ENCODE data around the gene HIVEP1. TPM values are rescaled to one million over a fixed set of nuclear protein-coding genes. Genes with fewer than 3 reads are reported as not detected.
"Not testable (repeated sequence)": the region's sequence is repeated elsewhere in the genome, so short reads cannot be mapped to it uniquely, and the experiment has no call there.

HIVEP1 gene
- total RNA-seq, 2 experiments from 2014 or later: 29.1 to 30.1 TPM

DNA sequence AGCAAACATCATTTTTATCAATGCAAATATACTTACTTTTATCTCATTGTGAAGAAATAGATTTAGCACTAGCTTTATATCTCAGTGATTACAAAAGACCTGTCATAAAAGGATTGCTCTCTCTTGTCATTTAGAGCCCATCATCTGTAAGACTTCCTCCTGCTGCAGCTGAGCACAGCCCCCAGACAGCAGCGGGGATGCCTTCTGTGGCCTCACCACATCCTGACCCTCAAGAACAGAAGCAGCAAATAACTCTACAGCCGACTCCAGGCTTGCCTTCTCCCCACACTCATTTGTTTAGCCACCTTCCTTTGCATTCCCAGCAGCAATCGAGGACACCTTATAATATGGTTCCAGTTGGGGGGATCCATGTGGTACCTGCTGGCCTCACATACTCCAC is 151.0 kb downstream of the HIVEP1 start:
- H3K4me1 Mint-ChIP-seq: peaks cover 28% of the 10 kb centered on the region
- H3K27ac Mint-ChIP-seq: peak overlapping the region; percentile 89
- DNase-seq: peak; percentile 69
- no peaks in the 10 kb centered on the region for H3K9me3 Mint-ChIP-seq
- peak; percentile 100 for ATAC-seq (ENCODE audit: low read depth)
- no peaks in the 10 kb centered on the region for H3K27me3 Mint-ChIP-seq
- H3K4me3 Mint-ChIP-seq: peak overlapping the region; percentile 74
- POLR2A ChIA-PET: interaction anchor here (1.3 kb wide), 1 partner anchor 9 kb away, joined by 4 read pairs; no protein-coding TSS in a partner anchor
- H3K36me3 Mint-ChIP-seq: peaks cover 36% of the 10 kb centered on the region

DNA sequence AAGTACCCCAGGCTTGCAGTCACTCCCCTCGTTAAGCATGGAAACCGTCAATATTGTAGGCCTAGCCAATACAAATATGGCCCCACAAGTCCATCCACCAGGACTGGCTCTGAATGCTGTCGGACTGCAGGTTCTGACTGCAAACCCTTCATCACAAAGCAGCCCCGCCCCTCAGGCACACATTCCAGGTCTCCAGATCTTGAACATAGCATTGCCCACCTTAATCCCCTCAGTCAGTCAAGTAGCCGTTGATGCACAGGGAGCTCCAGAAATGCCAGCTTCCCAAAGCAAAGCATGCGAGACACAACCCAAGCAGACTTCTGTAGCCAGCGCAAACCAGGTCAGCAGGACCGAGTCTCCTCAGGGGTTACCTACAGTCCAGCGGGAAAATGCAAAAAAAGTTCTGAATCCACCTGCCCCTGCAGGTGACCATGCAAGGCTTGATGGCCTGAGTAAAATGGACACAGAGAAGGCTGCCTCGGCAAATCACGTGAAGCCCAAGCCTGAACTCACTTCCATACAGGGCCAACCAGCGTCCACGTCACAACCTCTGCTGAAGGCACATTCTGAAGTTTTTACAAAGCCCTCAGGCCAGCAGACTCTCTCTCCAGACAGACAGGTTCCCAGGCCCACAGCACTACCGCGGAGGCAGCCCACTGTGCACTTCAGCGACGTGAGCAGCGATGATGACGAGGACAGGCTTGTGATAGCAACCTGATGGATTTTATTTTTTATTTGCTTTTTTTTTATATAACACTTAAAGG is 151.8 kb downstream of the HIVEP1 start:
- Mint-ChIP-seq H3K36me3 (peaks cover 33% of the 10 kb centered on the region), H3K4me3 (peak overlapping the region; percentile 74), H3K27me3 (no peaks in the 10 kb centered on the region), H3K4me1 (peaks cover 26% of the 10 kb centered on the region), H3K27ac (peak overlapping the region; percentile 89), H3K9me3 (no peaks in the 10 kb centered on the region)
- POLR2A ChIA-PET: no interaction called here
- DNase-seq (no peak), ATAC-seq (ENCODE audit: low read depth) (no peak)

DNA sequence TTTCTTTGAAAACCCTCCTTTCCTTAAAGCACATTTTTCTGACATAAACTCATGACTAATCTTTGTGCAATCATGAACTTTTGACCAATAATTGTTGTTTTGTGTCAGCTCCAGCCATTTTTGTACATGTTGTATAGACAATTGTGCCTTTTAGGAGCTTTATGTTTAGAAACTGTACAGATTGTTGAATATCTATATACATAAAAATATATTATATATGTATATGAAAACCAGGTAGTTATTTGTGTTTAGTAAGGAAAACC is 152.3 kb downstream of the HIVEP1 start:
- POLR2A ChIA-PET: no interaction called here
- ATAC-seq (ENCODE audit: low read depth): no peak
- Mint-ChIP-seq H3K4me3 (no peak overlapping the region), H3K4me1 (peaks cover 28% of the 10 kb centered on the region), H3K27me3 (no peaks in the 10 kb centered on the region), H3K36me3 (peaks cover 33% of the 10 kb centered on the region), H3K9me3 (no peaks in the 10 kb centered on the region), H3K27ac (no peak overlapping the region)
- DNase-seq: no peak

DNA sequence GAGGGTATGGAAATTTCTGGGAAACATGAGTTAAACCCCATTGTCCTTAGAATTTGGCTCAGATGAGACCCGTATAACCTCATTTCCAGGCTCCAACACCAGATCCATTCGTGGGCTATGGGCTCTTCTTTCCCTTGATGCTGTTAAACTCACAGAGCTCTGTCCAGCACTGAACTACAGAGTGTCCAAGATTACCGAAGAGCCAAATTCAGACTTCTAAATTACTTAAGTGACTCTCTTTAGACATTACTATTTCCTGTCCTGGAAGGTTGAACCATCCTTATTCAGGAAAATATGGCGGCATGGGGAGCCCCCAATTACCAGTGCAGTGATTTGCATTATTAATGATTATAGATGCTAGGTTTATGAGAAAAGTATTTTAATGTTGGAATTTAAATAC is 153.2 kb downstream of the HIVEP1 start:
- H3K9me3 Mint-ChIP-seq: no peaks in the 10 kb centered on the region
- no peak for DNase-seq
- no peak for ATAC-seq (ENCODE audit: low read depth)
- POLR2A ChIA-PET: no interaction called here
- peaks cover 27% of the 10 kb centered on the region for H3K4me1 Mint-ChIP-seq
- no peak overlapping the region for H3K27ac Mint-ChIP-seq
- no peaks in the 10 kb centered on the region for H3K27me3 Mint-ChIP-seq
- H3K36me3 Mint-ChIP-seq: peaks cover 29% of the 10 kb centered on the region
- H3K4me3 Mint-ChIP-seq: no peak overlapping the region

DNA sequence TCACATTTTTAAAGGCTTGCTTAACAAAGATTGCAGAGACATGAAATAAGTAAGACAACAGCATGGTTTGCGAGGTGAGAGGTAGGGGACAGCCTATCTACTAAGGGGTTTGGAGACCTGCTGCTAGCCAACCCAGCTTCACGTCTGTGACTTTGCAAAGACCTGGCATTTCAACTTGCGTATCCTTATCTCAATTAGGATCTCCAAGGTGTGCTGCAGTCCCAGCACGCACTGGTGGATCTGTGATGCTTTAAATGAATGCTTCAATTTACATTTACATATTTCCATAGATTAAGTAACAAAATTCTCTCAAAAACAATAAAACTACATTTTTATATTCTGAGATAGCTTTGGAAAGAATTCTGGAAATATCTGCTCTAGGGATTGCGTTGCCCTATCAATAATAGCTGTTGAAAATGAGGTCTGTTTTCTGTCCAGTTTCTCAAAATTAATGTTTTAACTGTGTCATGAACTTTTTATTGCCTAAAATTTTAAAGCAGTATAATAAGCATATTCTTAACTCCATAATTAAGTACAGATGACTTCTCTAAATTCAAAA is 153.7 kb downstream of the HIVEP1 start:
- H3K27ac Mint-ChIP-seq: no peak overlapping the region
- H3K4me1 Mint-ChIP-seq: peaks cover 26% of the 10 kb centered on the region
- ATAC-seq (ENCODE audit: low read depth): no peak
- H3K4me3 Mint-ChIP-seq: no peak overlapping the region
- peaks cover 28% of the 10 kb centered on the region for H3K36me3 Mint-ChIP-seq
- no peaks in the 10 kb centered on the region for H3K27me3 Mint-ChIP-seq
- no peaks in the 10 kb centered on the region for H3K9me3 Mint-ChIP-seq
- DNase-seq: no peak
- POLR2A ChIA-PET: no interaction called here

DNA sequence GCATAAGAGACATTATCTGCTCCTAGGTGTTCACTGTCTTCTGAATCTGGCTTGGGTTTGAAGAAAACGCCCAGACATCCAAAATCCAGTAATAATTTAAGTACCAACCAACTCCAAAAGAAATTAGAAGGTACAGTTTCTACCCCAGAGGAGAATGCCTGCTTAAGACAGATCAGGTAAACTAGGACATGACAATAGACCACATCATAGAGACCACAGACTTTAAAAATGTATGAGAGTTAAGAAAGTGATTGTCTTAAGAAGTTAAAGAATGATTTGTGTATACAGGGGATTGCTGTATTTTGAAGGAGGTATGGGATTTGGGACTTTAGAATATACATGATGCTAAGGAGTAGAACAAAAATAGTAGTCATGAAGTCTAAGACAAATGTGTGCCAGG is 157.3 kb downstream of the HIVEP1 start:
- DNase-seq (no peak), ATAC-seq (ENCODE audit: low read depth) (no peak)
- Mint-ChIP-seq H3K27me3 (no peaks in the 10 kb centered on the region), H3K9me3 (no peaks in the 10 kb centered on the region), H3K4me3 (no peak overlapping the region), H3K36me3 (peaks cover 3% of the 10 kb centered on the region), H3K4me1 (peaks cover 3% of the 10 kb centered on the region), H3K27ac (no peak overlapping the region)
- POLR2A ChIA-PET: no interaction called here

DNA sequence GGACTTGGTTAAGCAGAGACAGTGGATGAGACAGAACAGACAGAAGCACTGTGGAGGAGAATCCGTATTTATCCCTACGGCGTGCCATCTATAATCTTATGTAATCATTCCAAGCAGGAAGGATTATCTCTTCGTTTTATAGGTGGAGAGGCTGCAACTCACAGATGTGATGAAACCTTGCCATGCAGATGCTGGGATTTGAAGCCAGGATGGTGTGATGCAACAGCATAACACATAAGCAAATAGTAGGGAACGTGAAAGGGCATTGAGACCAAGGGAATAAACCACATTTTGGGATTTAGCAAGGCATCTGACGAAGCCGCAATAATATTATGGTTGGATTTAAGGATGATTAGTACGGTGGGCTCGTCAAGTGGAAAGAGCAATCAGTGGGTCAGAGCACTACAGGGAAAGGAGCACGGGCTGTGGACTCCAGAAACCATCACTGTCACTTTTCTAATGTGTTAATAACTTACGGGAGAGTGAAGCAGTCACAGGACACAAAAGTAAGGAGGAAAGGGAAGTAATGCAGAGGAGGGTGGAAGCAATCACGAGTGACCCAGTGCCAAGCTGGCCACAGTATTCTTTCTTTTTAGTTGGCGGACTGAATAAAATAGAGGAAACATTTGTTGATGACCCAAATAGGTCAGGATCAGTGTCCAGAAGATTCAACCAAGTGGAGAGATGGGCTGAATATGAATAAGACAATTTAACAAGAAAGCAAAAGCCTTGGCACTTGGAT is 158.4 kb downstream of the HIVEP1 start:
- ATAC-seq (ENCODE audit: low read depth) (no peak), DNase-seq (no peak)
- POLR2A ChIA-PET: no interaction called here
- no peaks in the 10 kb centered on the region for H3K9me3 Mint-ChIP-seq
- peaks cover 3% of the 10 kb centered on the region for H3K4me1 Mint-ChIP-seq
- no peaks in the 10 kb centered on the region for H3K36me3 Mint-ChIP-seq
- H3K27ac Mint-ChIP-seq: no peak overlapping the region
- no peaks in the 10 kb centered on the region for H3K27me3 Mint-ChIP-seq
- H3K4me3 Mint-ChIP-seq: no peak overlapping the region

DNA sequence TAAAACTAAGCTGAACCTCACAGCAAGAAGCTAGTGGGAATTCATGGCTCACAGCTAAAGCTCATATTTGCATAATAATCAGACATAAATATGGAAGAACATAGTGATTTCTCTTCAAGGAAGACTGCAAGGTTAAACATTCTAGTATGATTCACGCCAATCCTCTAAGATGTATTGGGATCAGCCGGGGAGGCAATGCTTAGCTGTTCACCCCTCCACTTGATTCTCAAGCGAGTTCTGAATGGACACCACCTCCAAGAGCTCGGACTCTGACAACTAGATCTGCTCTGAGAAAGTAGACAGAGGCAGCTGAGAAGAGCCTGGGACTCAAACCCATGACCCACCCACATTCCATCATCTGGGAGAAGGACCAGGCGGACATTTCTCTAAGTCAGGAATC is 159.6 kb downstream of the HIVEP1 start:
- Mint-ChIP-seq H3K36me3 (no peaks in the 10 kb centered on the region), H3K4me1 (peaks cover 3% of the 10 kb centered on the region), H3K4me3 (no peak overlapping the region), H3K27me3 (no peaks in the 10 kb centered on the region), H3K27ac (no peak overlapping the region), H3K9me3 (peaks cover 1% of the 10 kb centered on the region)
- no peak for DNase-seq
- ATAC-seq (ENCODE audit: low read depth): no peak
- POLR2A ChIA-PET: interaction anchor here (1.9 kb wide), 1 partner anchor 9 kb away, joined by 4 read pairs; no protein-coding TSS in a partner anchor

DNA sequence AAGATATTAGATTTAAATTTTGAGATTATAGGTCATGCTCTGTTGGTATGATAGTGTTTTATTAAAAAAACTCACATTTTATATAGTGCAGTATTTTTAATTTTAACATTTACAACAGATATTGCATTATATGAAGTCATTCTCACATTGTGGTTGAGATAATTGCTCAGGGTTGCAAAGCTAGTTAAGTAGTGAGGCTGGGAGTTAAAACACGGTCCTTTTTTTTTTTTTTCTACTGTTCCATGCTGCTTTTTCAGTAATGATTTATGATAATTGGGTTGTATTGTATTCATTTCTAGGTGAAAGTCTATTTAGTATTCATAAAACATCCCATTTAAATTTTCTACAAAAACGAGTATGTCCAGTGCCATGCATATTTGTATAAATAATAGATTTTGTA is 160.5 kb downstream of the HIVEP1 start:
- POLR2A ChIA-PET: interaction anchor here (1.9 kb wide), 1 partner anchor 10 kb away, joined by 4 read pairs; no protein-coding TSS in a partner anchor
- DNase-seq: no peak
- Mint-ChIP-seq H3K27ac (no peak overlapping the region), H3K27me3 (peaks cover 2% of the 10 kb centered on the region), H3K4me3 (no peak overlapping the region), H3K36me3 (no peaks in the 10 kb centered on the region), H3K4me1 (peaks cover 3% of the 10 kb centered on the region), H3K9me3 (peaks cover 2% of the 10 kb centered on the region)
- no peak for ATAC-seq (ENCODE audit: low read depth)

DNA sequence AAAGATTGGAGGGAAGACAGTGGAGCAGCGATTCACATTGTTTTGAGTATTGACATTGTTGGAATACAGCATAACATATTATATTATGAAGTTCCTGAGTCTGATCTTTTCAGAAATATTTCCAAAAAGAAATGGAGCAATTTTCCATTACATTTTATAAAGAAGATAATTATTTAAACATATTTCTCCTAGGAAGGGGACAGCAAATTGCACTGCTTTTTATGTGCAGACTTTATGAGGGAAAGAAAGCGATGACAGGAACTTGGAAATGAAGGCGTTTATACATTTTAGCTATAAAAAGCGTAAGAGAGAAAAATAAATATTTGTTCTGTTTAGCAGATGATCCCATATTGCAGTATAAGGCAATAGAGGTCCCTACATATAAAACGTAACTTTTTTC is 161.1 kb downstream of the HIVEP1 start:
- H3K36me3 Mint-ChIP-seq: no peaks in the 10 kb centered on the region
- peaks cover 2% of the 10 kb centered on the region for H3K27me3 Mint-ChIP-seq
- H3K9me3 Mint-ChIP-seq: peaks cover 2% of the 10 kb centered on the region
- H3K4me1 Mint-ChIP-seq: peaks cover 3% of the 10 kb centered on the region
- POLR2A ChIA-PET: interaction anchor here (1.9 kb wide), 1 partner anchor 10 kb away, joined by 4 read pairs; no protein-coding TSS in a partner anchor
- H3K27ac Mint-ChIP-seq: no peak overlapping the region
- H3K4me3 Mint-ChIP-seq: no peak overlapping the region
- DNase-seq (no peak), ATAC-seq (ENCODE audit: low read depth) (no peak)

DNA sequence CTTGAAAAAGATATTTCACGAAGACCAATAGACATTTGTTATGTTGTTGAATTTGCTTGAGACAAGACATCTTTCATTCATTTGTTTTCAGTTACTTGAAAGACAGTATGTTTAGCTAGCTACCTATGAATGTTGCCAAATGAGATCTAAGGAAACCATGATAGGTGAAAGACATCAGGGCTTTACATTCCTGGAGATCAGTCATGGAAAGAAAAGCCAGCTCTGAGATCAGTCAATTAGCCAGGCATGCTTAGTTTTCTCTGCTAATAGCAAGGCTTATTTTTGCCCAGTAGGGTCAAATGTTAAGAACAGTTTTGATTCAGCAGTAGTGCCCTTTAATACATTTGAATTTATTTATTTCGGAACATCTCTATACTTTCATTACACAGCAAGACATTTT is 161.5 kb downstream of the HIVEP1 start:
- H3K4me3 Mint-ChIP-seq: no peak overlapping the region
- no peak overlapping the region for H3K27ac Mint-ChIP-seq
- DNase-seq (no peak), ATAC-seq (ENCODE audit: low read depth) (no peak)
- peaks cover 3% of the 10 kb centered on the region for H3K4me1 Mint-ChIP-seq
- peaks cover 2% of the 10 kb centered on the region for H3K27me3 Mint-ChIP-seq
- H3K9me3 Mint-ChIP-seq: peaks cover 2% of the 10 kb centered on the region
- H3K36me3 Mint-ChIP-seq: no peaks in the 10 kb centered on the region
- POLR2A ChIA-PET: no interaction called here

DNA sequence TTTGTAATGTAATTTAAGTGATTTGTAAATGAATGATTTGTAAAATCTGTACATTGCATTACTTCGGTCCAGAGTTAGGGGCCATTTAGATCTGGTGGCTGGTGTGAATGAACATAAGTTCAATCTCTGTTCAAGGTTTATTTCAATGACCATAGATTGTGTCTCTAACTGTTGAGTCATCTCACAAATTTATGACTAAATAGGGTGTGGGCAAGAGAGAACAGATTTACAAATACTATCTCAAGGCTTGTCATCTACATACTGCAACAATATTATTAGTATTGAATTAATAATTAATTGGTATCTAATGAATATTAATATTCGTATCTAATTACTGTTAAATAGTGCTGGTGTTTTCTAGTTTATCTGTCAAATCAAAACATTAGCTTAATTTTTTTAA is 162.8 kb downstream of the HIVEP1 start:
- POLR2A ChIA-PET: no interaction called here

DNA sequence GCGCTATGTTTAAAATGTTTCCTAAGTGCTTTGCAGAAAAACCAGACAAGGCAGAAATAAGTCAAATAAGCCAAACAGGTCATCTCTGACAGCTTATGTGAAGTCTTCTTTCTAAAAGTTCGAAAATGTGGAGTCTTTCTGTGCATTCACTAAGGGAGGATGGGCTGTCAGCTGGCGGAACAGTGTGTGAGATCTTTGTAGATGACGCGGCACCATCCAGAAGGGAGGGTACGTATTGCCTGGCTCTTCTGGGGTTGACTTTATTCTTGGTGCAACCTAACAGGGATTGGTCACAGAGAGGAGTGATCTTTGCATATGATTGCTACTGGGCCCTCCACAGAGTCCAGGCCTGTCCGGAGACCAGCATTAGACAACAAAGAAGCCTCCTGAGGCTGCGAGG is 163.5 kb downstream of the HIVEP1 start:
- POLR2A ChIA-PET: no interaction called here
- no peak for DNase-seq
- H3K27ac Mint-ChIP-seq: no peak overlapping the region
- no peak for ATAC-seq (ENCODE audit: low read depth)
- H3K4me1 Mint-ChIP-seq: no peaks in the 10 kb centered on the region
- H3K4me3 Mint-ChIP-seq: no peak overlapping the region
- peaks cover 2% of the 10 kb centered on the region for H3K27me3 Mint-ChIP-seq
- H3K36me3 Mint-ChIP-seq: no peaks in the 10 kb centered on the region
- peaks cover 2% of the 10 kb centered on the region for H3K9me3 Mint-ChIP-seq

More for the DNA sequence above, 162.8 kb downstream of the HIVEP1 start:
- H3K4me1 Mint-ChIP-seq: no peaks in the 10 kb centered on the region
- no peaks in the 10 kb centered on the region for H3K36me3 Mint-ChIP-seq
- H3K4me3 Mint-ChIP-seq: no peak overlapping the region
- DNase-seq (no peak), ATAC-seq (ENCODE audit: low read depth) (no peak)
- peaks cover 2% of the 10 kb centered on the region for H3K9me3 Mint-ChIP-seq
- no peak overlapping the region for H3K27ac Mint-ChIP-seq
- peaks cover 2% of the 10 kb centered on the region for H3K27me3 Mint-ChIP-seq

DNA sequence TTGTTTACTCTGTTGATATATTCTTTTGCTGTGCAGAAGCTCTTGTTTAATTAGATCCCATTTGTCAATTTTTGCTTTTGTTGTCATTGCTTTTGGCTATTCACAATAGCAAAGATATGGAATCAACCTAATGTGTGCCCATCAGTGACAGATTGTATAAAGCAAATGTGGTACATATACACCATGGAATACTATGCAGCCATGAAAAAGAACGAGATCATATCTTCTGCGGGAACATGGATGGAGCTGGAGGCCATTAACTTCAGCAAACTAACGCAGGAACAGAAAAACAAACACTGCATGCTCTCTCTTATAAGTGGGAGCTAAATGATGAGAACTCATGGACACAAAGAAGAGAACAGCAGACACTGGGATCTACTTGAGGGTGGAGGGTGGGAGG is 164.7 kb downstream of the HIVEP1 start:
- H3K27ac Mint-ChIP-seq; H3K4me1 Mint-ChIP-seq; H3K27me3 Mint-ChIP-seq; H3K9me3 Mint-ChIP-seq; DNase-seq; H3K4me3 Mint-ChIP-seq; POLR2A ChIA-PET; H3K36me3 Mint-ChIP-seq; ATAC-seq (ENCODE audit: low read depth): not testable (repeated sequence)
